Thyroid gland (tissue), 4 donors: ENCODE data around the gene LRMDA. TPM values are rescaled to one million over a fixed set of nuclear protein-coding genes. Genes with fewer than 3 reads are reported as not detected.

ENCODE experiments used
- DNase-seq, 2 donors: peaks; one replicate each; pipeline ENCODE4 v3.0.0-alpha.2; 2019
- H3K27ac ChIP-seq, 3 donors: fragments of 200-600 bp; sonication (generic); 1 replicate in 2 of 3; 2 replicates in 1 of 3; pipeline ENCODE4 v1.5.1; 2016 to 2019; ENCODE audit warnings: mild to moderate bottlenecking in 1 of 3, moderate library complexity in 1 of 3
- H3K27me3 ChIP-seq: fragments of 200-600 bp; sonication (generic); one replicate; pipeline ENCODE4 v1.5.1; 2019
- H3K36me3 ChIP-seq, 2 donors: fragments of 200-600 bp; sonication (generic); one replicate each; pipeline ENCODE4 v1.5.1; 2016 to 2019
- H3K4me1 ChIP-seq, 2 donors: fragments of 200-600 bp; sonication (generic); one replicate each; pipeline ENCODE4 v1.5.1; 2017 to 2019
- H3K4me3 ChIP-seq, 3 donors: fragments of 200-600 bp; sonication (generic); replicated peaks in 1 of 3; 1 replicate in 2 of 3; 2 replicates in 1 of 3; pipeline ENCODE4 v1.5.1; 2016; ENCODE audit warnings: mild to moderate bottlenecking in 1 of 3
- H3K9me3 ChIP-seq: fragments of 200-600 bp; sonication (generic); one replicate; pipeline ENCODE4 v1.5.1; 2017
- POLR2A ChIP-seq, 2 donors: fragments of 450-650 bp; IDR thresholded peaks; one replicate each; pipeline ENCODE4 v1.6.1; 2017; ENCODE audit warnings: antibody characterized with exemption in 2 of 2, mild to moderate bottlenecking in 2 of 2, moderate library complexity in 1 of 2
- WGBS, 2 donors: methylation state at CpG; one replicate each; pipeline ENCODE4 v1.1.5; 2017; 5-methylcytosine and 5-hydroxymethylcytosine counted together
- intact Hi-C: fragments of 100-400 bp; cut with DNase I; formaldehyde crosslinking; loops from one replicate; pipeline ENCODE4 v1.15.1; 2023
- total RNA-seq, 4 donors: library from RNA; depleted of rRNA; stranded (reverse); fragments of >200 nt; gene quantifications; one replicate each; pipeline ENCODE4 v1.2.3, GENCODE V29; 2016
- TF ChIP-seq, protein P1 (sequence below), 6 experiments: fragments of 200-600 bp in 3 of 6; fragments of 450-650 bp in 3 of 6; sonication (generic) in 3 of 6; IDR thresholded peaks; one replicate each; pipeline ENCODE4 v1.5.1; 2016 to 2019; ENCODE audit warnings: antibody characterized with exemption in 6 of 6, mild to moderate bottlenecking in 2 of 6, inconsistent platforms in 1 of 6, moderate library complexity in 1 of 6

Gene LRMDA
- total RNA-seq, 4 donors from 2014 or later, result 16.5 to 31.7 (median 23.2) TPM

DNA sequence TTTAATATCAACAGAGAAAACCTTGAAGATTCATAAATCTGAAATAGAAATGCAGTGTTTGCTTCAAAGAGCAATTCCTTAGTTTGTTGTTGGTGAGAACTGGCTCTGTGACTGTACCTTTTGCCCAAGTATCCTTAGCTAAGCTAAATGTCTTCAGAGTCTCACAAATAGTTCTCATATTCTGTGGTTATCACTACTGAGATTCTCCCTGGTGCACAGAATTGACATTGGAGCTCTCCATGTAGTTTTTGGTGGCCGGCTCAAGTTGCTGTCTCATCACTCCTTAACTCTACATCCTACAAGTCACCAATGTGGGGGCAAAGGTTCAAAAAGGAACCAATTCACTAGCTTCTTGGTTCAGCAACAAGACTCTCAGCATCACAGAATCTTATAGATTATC, 780.3 kb downstream of the LRMDA start:
- TF ChIP-seq, protein P1, sequence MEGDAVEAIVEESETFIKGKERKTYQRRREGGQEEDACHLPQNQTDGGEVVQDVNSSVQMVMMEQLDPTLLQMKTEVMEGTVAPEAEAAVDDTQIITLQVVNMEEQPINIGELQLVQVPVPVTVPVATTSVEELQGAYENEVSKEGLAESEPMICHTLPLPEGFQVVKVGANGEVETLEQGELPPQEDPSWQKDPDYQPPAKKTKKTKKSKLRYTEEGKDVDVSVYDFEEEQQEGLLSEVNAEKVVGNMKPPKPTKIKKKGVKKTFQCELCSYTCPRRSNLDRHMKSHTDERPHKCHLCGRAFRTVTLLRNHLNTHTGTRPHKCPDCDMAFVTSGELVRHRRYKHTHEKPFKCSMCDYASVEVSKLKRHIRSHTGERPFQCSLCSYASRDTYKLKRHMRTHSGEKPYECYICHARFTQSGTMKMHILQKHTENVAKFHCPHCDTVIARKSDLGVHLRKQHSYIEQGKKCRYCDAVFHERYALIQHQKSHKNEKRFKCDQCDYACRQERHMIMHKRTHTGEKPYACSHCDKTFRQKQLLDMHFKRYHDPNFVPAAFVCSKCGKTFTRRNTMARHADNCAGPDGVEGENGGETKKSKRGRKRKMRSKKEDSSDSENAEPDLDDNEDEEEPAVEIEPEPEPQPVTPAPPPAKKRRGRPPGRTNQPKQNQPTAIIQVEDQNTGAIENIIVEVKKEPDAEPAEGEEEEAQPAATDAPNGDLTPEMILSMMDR (IDR thresholded peaks at IDR 0.05), result no peak
- no peak for TF ChIP-seq POLR2A (IDR thresholded peaks at IDR 0.05)

DNA sequence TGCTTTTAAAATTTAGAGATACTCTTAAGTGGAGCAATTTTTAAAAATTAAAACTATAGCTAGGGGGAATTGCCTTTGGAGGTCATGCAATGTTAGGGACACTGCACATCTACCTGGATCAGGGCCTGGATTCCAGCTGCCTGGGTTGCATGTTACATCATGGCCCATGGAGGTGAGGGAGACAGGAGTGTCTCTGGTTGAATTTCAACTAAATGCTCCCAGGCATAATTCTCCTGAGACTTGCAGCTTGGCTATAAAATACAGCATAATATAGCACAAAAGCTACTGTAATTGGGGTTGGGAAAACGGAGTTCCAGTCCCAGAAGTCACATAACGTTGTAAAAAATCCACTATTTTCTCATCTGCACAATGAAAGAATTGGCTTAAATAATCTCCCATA, 782.5 kb downstream of the LRMDA start:
- no peak overlapping the region for H3K4me3 ChIP-seq
- H3K27ac ChIP-seq, result no peak overlapping the region
- WGBS, 2 donors, result 92 to 97% methylated on average over 2 of the region's 2 CpGs
- DNase-seq, result no peak
- intact Hi-C loops, result no loop called here
- H3K36me3 ChIP-seq, result no peaks in the 10 kb centered on the region
- TF ChIP-seq, protein P1 (IDR thresholded peaks at IDR 0.05), result no peak
- TF ChIP-seq POLR2A (IDR thresholded peaks at IDR 0.05), result no peak
- H3K4me1 ChIP-seq, result no peaks in the 10 kb centered on the region
- no peaks in the 10 kb centered on the region for H3K9me3 ChIP-seq
- H3K27me3 ChIP-seq, result no peaks in the 10 kb centered on the region

More for the DNA sequence above, 780.3 kb downstream of the LRMDA start:
- Histone ChIP-seq H3K27me3 (no peaks in the 10 kb centered on the region), H3K4me3 (no peak overlapping the region), H3K9me3 (no peaks in the 10 kb centered on the region), H3K4me1 (no peaks in the 10 kb centered on the region), H3K27ac (no peak overlapping the region), H3K36me3 (no peaks in the 10 kb centered on the region)
- 86 to 89% methylated on average over 1 of the region's 1 CpG for WGBS, 2 donors
- no peak for DNase-seq
- intact Hi-C loops, result no loop called here

DNA sequence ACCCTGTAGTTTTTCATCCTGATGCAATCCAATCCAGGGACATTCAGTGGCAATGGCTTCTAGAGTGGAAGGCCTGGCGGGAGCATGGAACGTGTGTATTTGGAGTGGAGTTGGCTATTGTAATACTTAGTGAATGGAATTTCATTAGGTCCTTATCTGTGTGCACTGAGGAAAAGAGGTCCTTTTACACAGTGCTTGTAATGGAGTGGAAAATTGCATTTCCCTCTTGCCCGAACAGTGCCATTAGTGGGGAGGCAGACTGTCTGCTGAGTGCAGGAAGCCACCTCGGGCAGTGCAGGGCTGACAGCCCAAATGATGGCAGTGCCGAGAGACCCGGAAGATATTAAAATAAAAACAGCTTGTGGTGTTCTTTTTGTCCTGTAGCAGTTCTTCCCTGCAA, 786.6 kb downstream of the LRMDA start:
- DNase-seq, result no peak
- Histone ChIP-seq H3K36me3 (no peaks in the 10 kb centered on the region), H3K9me3 (no peaks in the 10 kb centered on the region), H3K4me1 (no peaks in the 10 kb centered on the region), H3K27ac (no peak overlapping the region), H3K4me3 (no peak overlapping the region), H3K27me3 (no peaks in the 10 kb centered on the region)
- TF ChIP-seq, protein P1 (IDR thresholded peaks at IDR 0.05), result no peak
- no peak for TF ChIP-seq POLR2A (IDR thresholded peaks at IDR 0.05)
- WGBS, 2 donors, result 65 to 76% methylated on average over 6 of the region's 6 CpGs
- intact Hi-C loops, result no loop called here

DNA sequence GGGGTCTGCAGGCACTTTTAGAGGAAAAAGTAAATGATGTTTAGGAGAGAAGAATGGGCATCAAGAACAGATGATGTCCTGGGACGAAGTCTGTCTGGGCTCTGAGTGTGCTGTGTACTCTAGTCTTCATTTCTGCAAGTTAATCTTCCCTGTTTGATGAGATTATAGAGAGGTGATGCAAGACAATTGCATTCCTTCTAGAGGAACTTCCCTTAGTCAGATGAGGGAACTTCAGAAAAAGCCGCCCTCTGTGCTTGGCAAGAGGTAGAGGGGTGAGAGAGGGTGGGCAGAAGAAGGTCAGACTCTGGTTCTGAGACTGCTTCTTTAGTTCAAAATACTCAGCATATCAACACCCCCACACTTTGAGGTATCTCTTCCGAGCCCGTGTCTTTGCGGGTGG, 797.9 kb downstream of the LRMDA start:
- TF ChIP-seq, protein P1 (IDR thresholded peaks at IDR 0.05), result no peak
- no peak for TF ChIP-seq POLR2A (IDR thresholded peaks at IDR 0.05)
- H3K36me3 ChIP-seq, result no peaks in the 10 kb centered on the region

DNA sequence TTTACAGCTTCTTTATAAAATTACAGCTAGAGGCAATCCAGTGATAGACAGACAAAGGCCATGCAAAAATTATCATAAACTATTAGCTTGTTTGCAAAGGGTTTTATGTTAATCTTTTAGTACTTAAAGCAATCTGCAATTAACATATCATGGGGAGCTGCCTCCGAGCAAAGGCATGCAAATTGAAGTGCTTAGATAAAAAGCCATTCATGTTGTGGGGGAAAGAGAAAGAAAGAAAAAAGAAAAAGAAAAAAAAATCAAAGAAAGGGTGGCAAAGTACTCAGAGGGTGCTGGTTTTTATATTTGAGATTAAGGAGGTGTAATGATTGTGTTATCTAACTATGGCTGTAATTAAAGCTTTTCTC, 799.5 kb downstream of the LRMDA start:
- no peaks in the 10 kb centered on the region for H3K36me3 ChIP-seq
- 77 to 81% methylated on average over 1 of the region's 1 CpG for WGBS, 2 donors
- no peaks in the 10 kb centered on the region for H3K4me1 ChIP-seq
- no peaks in the 10 kb centered on the region for H3K9me3 ChIP-seq
- H3K27me3 ChIP-seq, result no peaks in the 10 kb centered on the region
- no peak for DNase-seq
- H3K4me3 ChIP-seq, result no peak overlapping the region
- intact Hi-C loops, result no loop called here
- no peak overlapping the region for H3K27ac ChIP-seq
- no peak for TF ChIP-seq POLR2A (IDR thresholded peaks at IDR 0.05)
- TF ChIP-seq, protein P1 (IDR thresholded peaks at IDR 0.05), result no peak

More for the DNA sequence above, 797.9 kb downstream of the LRMDA start:
- DNase-seq, result no peak
- Histone ChIP-seq H3K9me3 (no peaks in the 10 kb centered on the region), H3K4me3 (no peak overlapping the region), H3K4me1 (no peaks in the 10 kb centered on the region), H3K27ac (no peak overlapping the region), H3K27me3 (no peaks in the 10 kb centered on the region)
- WGBS, 2 donors, result 88 to 94% methylated on average over 5 of the region's 5 CpGs
- intact Hi-C loops, result no loop called here
